Loucy (cell line): ENCODE measurements around the gene ERO1A.

Experiments
- H2AFZ ChIP-seq: fragments of 200-600 bp; sonication (generic); 2 replicates; pipeline ENCODE4 v1.6.0; 2016; ENCODE audit warnings: antibody characterized with exemption, mild to moderate bottlenecking, low read length, moderate library complexity
- H3F3A ChIP-seq: fragments of 200-600 bp; 2 replicates; pipeline ENCODE4 v1.6.0; 2016; ENCODE audit warnings: antibody characterized with exemption, low read depth, mild to moderate bottlenecking
- H3K27me3 ChIP-seq: fragments of 200-600 bp; sonication (generic); 2 replicates; pipeline ENCODE4 v1.6.1; 2014; ENCODE audit warnings: low read length, mild to moderate bottlenecking; ENCODE audit not compliant: insufficient read depth, poor library complexity, severe bottlenecking
- H3K36me3 ChIP-seq: fragments of 200-600 bp; sonication (generic); 2 replicates; pipeline ENCODE4 v1.6.1; 2016; ENCODE audit warnings: low read length; ENCODE audit not compliant: insufficient read depth
- H3K4me1 ChIP-seq: fragments of 200-600 bp; sonication (generic); 2 replicates; pipeline ENCODE4 v1.5.1; 2014; ENCODE audit warnings: low read length, mild to moderate bottlenecking; ENCODE audit not compliant: insufficient read depth, poor library complexity, severe bottlenecking
- H3K4me2 ChIP-seq: fragments of 200-600 bp; sonication (generic); 2 replicates; pipeline ENCODE4 v1.6.0; 2014; ENCODE audit warnings: antibody characterized with exemption, low read length, low read depth, mild to moderate bottlenecking; ENCODE audit not compliant: poor library complexity, severe bottlenecking
- H3K4me3 ChIP-seq: fragments of 200-600 bp; sonication (generic); 2 replicates; pipeline ENCODE4 v1.5.1; 2014; ENCODE audit warnings: low read length, mild to moderate bottlenecking, mixed read lengths; ENCODE audit not compliant: poor library complexity, severe bottlenecking
- H3K79me2 ChIP-seq: fragments of 200-600 bp; sonication (generic); 2 replicates; pipeline ENCODE4 v1.6.1; 2014; ENCODE audit warnings: low read length; ENCODE audit not compliant: insufficient read depth
- H3K9ac ChIP-seq: fragments of 200-600 bp; sonication (generic); 2 replicates; pipeline ENCODE4 v1.6.0; 2014; ENCODE audit warnings: mild to moderate bottlenecking, low read depth, low read length, moderate library complexity; ENCODE audit not compliant: poor library complexity, severe bottlenecking
- H3K9me2 ChIP-seq: fragments of 200-600 bp; sonication (generic); replicated peaks from 2 replicates; pipeline ENCODE4 v1.6.1; 2016; ENCODE audit warnings: low read depth, low read length, mixed read lengths
- H3K9me3 ChIP-seq: fragments of 200-600 bp; sonication (generic); 2 replicates; pipeline ENCODE4 v1.6.1; 2014; ENCODE audit warnings: mild to moderate bottlenecking, antibody characterized with exemption, low read length, low read depth; ENCODE audit not compliant: insufficient read depth
- H4K20me1 ChIP-seq: fragments of 200-600 bp; sonication (generic); 2 replicates; pipeline ENCODE4 v1.6.0; 2014; ENCODE audit warnings: antibody characterized with exemption, low read length, mild to moderate bottlenecking; ENCODE audit not compliant: insufficient read depth, poor library complexity, severe bottlenecking
- CTCF ChIP-seq: fragments of 200-600 bp; sonication (generic); conservative IDR thresholded peaks from 2 replicates; pipeline ENCODE4 v1.5.1; 2014; ENCODE audit warnings: mild to moderate bottlenecking, antibody characterized with exemption, low read length
- EZH2phosphoT487 ChIP-seq: fragments of 200-600 bp; IDR thresholded peaks from 2 replicates; pipeline ENCODE4 v1.6.1; 2018; ENCODE audit warnings: antibody characterized with exemption, mild to moderate bottlenecking, moderate library complexity, borderline replicate concordance

ERO1A gene

GRCh38 chr14:52693036-52693435 lies 2.3 kb downstream of the ERO1A start:
- Histone ChIP-seq H3K9me2 (no peaks in the 10 kb centered on the region), H3K4me2 (peak overlapping the region; percentile 86), H4K20me1 (peaks cover 65% of the 10 kb centered on the region), H3K79me2 (peaks cover 77% of the 10 kb centered on the region), H3K4me1 (peaks cover 52% of the 10 kb centered on the region), H3K27me3 (no peaks in the 10 kb centered on the region), H3K36me3 (no peaks in the 10 kb centered on the region), H3F3A (peaks cover 5% of the 10 kb centered on the region; the same call in 1 of the 2 replicates), H3K9me3 (no peaks in the 10 kb centered on the region), H3K9ac (peak overlapping the region; percentile 87), H3K4me3 (peak overlapping the region; percentile 82), H2AFZ (no peak overlapping the region)
- TF ChIP-seq CTCF (no peak), EZH2phosphoT487 (no peak)

- peak overlapping the region; percentile 82 for H3K4me3 ChIP-seq
Measured at GRCh38 chr14:52692248-52692962, 3.0 kb downstream of the ERO1A start.

GRCh38 chr14:52690983-52691760 lies 4.2 kb downstream of the ERO1A start:
- H4K20me1 ChIP-seq = peaks cover 82% of the 10 kb centered on the region

More at GRCh38 chr14:52692248-52692962, 3.0 kb downstream of the ERO1A start:
- no peak overlapping the region for H2AFZ ChIP-seq
- TF ChIP-seq CTCF (no peak), EZH2phosphoT487 (no peak)
- no peaks in the 10 kb centered on the region for H3K9me2 ChIP-seq
- peaks cover 71% of the 10 kb centered on the region for H4K20me1 ChIP-seq
- peaks cover 84% of the 10 kb centered on the region for H3K79me2 ChIP-seq
- H3K4me2 ChIP-seq = peak overlapping the region; percentile 86
- H3K4me1 ChIP-seq = peaks cover 59% of the 10 kb centered on the region
- H3K9ac ChIP-seq = peak overlapping the region; percentile 87
- H3K36me3 ChIP-seq = no peaks in the 10 kb centered on the region
- H3F3A ChIP-seq = peaks cover 5% of the 10 kb centered on the region; the same call in 1 of the 2 replicates
- no peaks in the 10 kb centered on the region for H3K27me3 ChIP-seq
- H3K9me3 ChIP-seq = no peaks in the 10 kb centered on the region

More at GRCh38 chr14:52690983-52691760, 4.2 kb downstream of the ERO1A start:
- peak overlapping the region; percentile 86 for H3K4me2 ChIP-seq
- H3K79me2 ChIP-seq = peaks cover 93% of the 10 kb centered on the region
- no peaks in the 10 kb centered on the region for H3K36me3 ChIP-seq
- no peaks in the 10 kb centered on the region for H3K9me3 ChIP-seq
- peaks cover 5% of the 10 kb centered on the region; the same call in 1 of the 2 replicates for H3F3A ChIP-seq
- peak overlapping the region; percentile 87 for H3K9ac ChIP-seq
- H3K27me3 ChIP-seq = no peaks in the 10 kb centered on the region
- no peak overlapping the region for H2AFZ ChIP-seq
- peak overlapping the region; percentile 82 for H3K4me3 ChIP-seq
- no peak for TF ChIP-seq EZH2phosphoT487
- TF ChIP-seq CTCF = no peak
- no peaks in the 10 kb centered on the region for H3K9me2 ChIP-seq
- peaks cover 68% of the 10 kb centered on the region for H3K4me1 ChIP-seq
